ENCODE results near the gene RINT1.
"Not testable (repeated sequence)": the region's sequence is repeated elsewhere in the genome, so short reads cannot be mapped to it uniquely, and the experiment has no call there.

Gene RINT1

GRCh38 chr7:105531792-105532671, at the start of gene RINT1:
Gene RINT1 (plus strand): TSS chr7:105532201. CDS start chr7:105532316, 115 bp downstream.
- peak; percentile 95 for DNase-seq (ENCODE audit: low spot score)

- peak; percentile 74 for DNase-seq (ENCODE audit: low spot score)
Observed at GRCh38 chr7:105487579-105488571, 44.1 kb upstream of the RINT1 start.

GRCh38 chr7:105489409-105489808, 42.6 kb upstream of the RINT1 start:
- DNase-seq (ENCODE audit: low spot score): no peak

GRCh38 chr7:105493196-105493922, 38.6 kb upstream of the RINT1 start:
- no peak for DNase-seq (ENCODE audit: low spot score)

DNA sequence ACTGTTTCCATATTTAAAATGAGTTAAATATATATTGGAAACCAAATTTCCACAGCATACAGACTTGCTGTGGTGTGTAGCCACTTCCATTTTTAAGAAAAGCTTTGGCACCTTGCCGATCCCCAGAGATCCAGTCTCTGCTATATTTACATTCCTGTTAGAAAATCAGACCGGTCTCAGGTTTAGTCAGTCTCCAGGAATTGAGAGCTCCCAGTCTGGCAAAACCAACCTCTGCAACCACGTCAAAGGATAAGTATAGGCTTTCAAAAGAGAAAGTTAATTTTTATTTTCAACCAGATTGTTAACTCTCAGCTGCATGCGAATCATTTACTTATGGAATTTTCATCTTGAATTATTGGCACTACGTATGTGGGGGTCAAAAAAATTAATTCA, 38.1 kb upstream of the RINT1 start:
- peak; percentile 81 for DNase-seq (ENCODE audit: low spot score)

DNA sequence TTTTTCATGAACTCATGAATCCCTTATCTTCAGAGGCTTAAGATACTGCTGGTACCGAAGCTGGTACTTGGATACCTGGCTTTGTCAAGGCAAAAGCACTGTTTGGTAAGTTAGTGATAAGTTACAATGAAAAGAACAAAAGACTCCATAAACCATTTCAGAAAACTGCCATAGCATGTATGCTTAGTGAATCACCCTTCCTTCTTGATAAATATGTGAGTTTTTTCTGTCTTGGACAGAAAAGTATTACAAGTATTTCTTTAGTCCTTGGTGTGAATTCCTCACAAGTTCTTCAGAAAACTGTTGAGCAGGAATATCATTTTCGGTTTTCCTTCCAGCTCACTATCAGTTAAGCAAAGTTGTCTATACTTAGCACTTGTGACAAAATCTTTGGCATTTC, 35.5 kb upstream of the RINT1 start:
- peak; percentile 40 for DNase-seq (ENCODE audit: low spot score)

- no peak for DNase-seq (ENCODE audit: low spot score)
Observed at GRCh38 chr7:105497016-105497415, 35.0 kb upstream of the RINT1 start.

GRCh38 chr7:105502173-105502572, 29.8 kb upstream of the RINT1 start:
- no peak for DNase-seq (ENCODE audit: low spot score)

- no peak for DNase-seq (ENCODE audit: low spot score)
Observed at GRCh38 chr7:105512415-105512814, 19.6 kb upstream of the RINT1 start.

GRCh38 chr7:105512926-105513526, 19.0 kb upstream of the RINT1 start:
- DNase-seq (ENCODE audit: low spot score): no peak

GRCh38 chr7:105515610-105516009, 16.4 kb upstream of the RINT1 start:
- DNase-seq (ENCODE audit: low spot score): not testable (repeated sequence)

- no peak for DNase-seq (ENCODE audit: low spot score)
Observed at GRCh38 chr7:105519353-105519752, 12.6 kb upstream of the RINT1 start.

GRCh38 chr7:105520620-105521019, 11.4 kb upstream of the RINT1 start:
- DNase-seq (ENCODE audit: low spot score): not testable (repeated sequence)

DNA sequence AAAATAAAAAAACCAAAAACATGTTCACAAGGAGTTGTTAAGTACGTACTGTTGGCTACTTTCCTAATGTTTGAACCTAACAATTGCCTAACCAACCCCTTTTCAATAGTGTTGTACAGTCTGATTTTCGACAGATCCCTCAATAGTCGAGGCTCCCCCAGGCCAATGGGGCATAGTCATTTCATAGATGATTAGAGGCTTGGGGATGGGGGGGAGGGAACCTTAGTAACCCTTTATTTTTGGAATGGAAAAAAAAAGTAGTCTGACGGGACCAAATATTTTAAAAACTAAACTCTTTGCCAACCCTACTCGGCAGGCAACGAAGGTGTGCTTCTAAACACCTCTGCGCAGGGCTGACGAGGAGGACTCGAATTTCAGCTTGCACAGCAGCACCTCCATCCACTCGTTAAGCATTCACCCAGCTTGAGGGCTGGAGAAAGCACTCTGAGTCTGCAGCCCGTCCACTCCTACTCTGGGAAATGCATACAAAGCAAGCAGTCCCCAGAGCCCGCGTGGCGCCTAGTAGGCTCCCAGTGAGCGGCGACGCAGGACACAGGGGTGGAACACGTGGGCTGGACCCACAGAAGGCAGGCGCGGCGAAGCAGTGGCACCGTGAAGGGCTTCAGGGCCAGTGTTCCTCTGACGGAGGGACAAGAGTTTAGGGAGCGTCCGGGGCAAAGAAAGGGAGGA, 10.8 kb upstream of the RINT1 start:
- DNase-seq (ENCODE audit: low spot score): peak; percentile 56

GRCh38 chr7:105521717-105522463, 10.1 kb upstream of the RINT1 start, which contains the start of gene PUS7:
Gene PUS7 (minus strand): TSS chr7:105522271. CDS start chr7:105508512, 13,759 bp downstream.
- DNase-seq (ENCODE audit: low spot score): peak; percentile 98

DNA sequence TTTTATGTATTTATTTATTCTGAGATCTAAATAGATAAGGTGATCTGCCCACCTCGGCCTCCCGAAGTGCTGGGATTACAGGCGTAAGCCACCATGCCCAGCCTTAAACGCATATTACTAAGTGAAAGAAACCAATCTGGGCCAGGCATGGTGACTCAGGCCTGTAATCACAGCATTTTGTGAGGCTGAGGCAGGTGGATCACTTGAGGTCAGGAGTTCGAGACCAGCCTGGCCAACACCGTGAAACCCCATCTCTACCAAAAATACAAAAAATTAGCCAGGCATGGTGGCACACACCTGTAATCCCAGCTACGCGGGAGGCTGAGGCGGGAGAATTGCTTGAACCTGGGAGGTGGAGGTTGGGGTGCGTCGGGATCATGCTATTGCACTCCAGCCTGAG, 7.6 kb upstream of the RINT1 start:
- not testable (repeated sequence) for DNase-seq (ENCODE audit: low spot score)

DNA sequence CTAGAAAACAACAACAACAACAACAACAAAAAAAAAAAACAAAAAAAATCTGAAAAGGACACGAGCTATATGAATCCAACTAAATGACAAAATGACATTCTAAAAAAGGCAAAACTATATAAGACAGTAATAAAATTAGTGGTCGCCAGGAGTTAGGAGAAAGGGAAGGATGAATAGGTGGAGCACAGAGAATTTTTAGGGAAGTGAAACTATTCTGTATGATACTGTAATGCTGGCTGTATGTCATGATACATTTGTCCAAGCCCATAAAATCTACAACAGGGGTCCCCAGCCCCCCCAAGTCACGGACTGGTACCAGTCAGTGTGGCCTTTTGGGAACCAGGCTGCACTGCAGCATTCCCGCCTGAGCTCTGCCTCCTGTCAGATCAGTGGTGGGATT, 7.2 kb upstream of the RINT1 start:
- no peak for DNase-seq (ENCODE audit: low spot score)

DNA sequence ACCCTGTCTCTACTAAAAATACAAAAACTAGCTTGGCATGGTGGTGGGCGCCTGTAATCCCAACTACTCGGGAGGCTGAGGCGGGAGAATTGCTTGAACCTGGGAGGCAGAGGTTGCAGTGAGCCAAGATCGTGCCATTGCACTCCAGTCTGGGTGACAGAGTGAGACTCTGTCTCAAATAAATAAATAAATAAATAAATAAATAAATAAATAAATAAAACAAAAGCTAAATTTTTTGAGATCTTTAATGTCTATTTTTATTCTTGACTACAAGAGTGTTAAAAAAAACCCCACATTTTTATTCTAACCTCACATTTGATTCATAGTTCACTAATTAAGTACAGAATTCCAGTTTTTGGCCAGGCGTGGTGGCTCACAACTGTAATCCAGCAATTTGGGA, 4.3 kb upstream of the RINT1 start:
- DNase-seq (ENCODE audit: low spot score): not testable (repeated sequence)

DNA sequence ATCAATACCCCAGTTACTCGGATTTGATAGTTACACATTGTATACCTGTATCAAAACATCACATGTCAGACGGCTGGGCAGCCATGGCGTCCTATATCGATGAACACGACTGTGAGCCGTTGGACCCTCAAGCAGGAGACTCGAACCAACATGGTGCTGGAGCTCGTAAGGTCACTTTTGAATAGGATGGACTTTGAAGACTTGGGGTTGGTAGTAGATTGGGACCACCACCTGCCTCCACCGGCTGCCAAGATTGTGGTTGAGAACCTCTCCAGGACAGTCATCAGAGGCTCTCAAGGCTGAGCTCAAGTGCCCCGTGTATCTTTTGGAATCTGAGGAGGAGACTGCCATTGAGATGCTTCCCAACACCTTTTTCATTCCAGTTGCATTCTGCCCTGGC, 1.9 kb upstream of the RINT1 start:
- no peak for DNase-seq (ENCODE audit: low spot score)

DNA sequence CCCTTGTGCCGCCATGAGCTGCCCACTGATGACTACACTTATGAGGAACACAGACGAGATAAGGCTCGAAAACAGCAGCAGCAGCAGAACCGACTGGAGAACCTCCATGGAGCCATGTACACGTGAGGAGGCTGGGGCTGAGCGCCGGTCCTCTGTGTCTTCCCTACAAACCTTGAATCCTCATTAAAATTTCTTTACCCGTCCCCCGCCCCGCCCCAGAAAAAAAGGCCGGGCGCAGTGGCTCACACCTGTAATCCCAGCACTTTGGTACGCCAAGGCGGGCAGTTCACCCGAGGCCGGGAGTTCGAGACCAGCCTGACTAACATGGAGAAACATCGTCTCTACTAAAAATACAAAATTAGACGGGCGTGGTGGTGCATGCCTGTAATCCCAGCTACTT, 1.5 kb upstream of the RINT1 start:
- no peak for DNase-seq (ENCODE audit: low spot score)
